Measurements from ENCODE around the gene MRAS. TPM values are rescaled to one million over a fixed set of nuclear protein-coding genes. Genes with fewer than 3 reads are reported as not detected.

Gene MRAS
- total RNA-seq, 6 experiments from 2014 or later = 2.5 to 7.9 (median 6.9) TPM

GRCh38 chr3:138308783-138309182 is 39.6 kb upstream of the MRAS start:
- no peaks in the 10 kb centered on the region for H3K36me3 ChIP-seq
- intact Hi-C loops (cut with DNase I) = no loop called here
- peaks cover 0 to 10% (median 0%) of the 10 kb centered on the region in 4 donors for H3K9me3 ChIP-seq
- DNase-seq = no peak
- H3K27ac ChIP-seq = no peak overlapping the region
- no peaks in the 10 kb centered on the region for H3K27me3 ChIP-seq
- TF ChIP-seq, protein P1, sequence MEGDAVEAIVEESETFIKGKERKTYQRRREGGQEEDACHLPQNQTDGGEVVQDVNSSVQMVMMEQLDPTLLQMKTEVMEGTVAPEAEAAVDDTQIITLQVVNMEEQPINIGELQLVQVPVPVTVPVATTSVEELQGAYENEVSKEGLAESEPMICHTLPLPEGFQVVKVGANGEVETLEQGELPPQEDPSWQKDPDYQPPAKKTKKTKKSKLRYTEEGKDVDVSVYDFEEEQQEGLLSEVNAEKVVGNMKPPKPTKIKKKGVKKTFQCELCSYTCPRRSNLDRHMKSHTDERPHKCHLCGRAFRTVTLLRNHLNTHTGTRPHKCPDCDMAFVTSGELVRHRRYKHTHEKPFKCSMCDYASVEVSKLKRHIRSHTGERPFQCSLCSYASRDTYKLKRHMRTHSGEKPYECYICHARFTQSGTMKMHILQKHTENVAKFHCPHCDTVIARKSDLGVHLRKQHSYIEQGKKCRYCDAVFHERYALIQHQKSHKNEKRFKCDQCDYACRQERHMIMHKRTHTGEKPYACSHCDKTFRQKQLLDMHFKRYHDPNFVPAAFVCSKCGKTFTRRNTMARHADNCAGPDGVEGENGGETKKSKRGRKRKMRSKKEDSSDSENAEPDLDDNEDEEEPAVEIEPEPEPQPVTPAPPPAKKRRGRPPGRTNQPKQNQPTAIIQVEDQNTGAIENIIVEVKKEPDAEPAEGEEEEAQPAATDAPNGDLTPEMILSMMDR (IDR thresholded peaks at IDR 0.05) = no peak
- no peak for TF ChIP-seq POLR2A (IDR thresholded peaks at IDR 0.05)
- H3K4me1 ChIP-seq = no peaks in the 10 kb centered on the region
- ATAC-seq = no peak
- H3K4me3 ChIP-seq = no peak overlapping the region

GRCh38 chr3:138310494-138310893 is 37.9 kb upstream of the MRAS start:
- no peaks in the 10 kb centered on the region for H3K4me1 ChIP-seq
- no peaks in the 10 kb centered on the region for H3K36me3 ChIP-seq
- H3K27me3 ChIP-seq = no peaks in the 10 kb centered on the region
- no peak for TF ChIP-seq POLR2A (IDR thresholded peaks at IDR 0.05)
- TF ChIP-seq, protein P1 (IDR thresholded peaks at IDR 0.05) = no peak
- H3K27ac ChIP-seq = no peak overlapping the region
- DNase-seq (no peak), ATAC-seq (no peak)
- no peak overlapping the region for H3K4me3 ChIP-seq
- WGBS (ENCODE audit: insufficient coverage, low coverage, low lambda C conversion rate, missing lambda C conversion rate) = 41% methylated on average over 3 of the region's 4 CpGs
- intact Hi-C loops (cut with DNase I) = no loop called here
- H3K9me3 ChIP-seq = peaks cover 0 to 10% (median 0%) of the 10 kb centered on the region in 4 donors

- TF ChIP-seq POLR2A (IDR thresholded peaks at IDR 0.05) = no peak
- TF ChIP-seq, protein P1 (IDR thresholded peaks at IDR 0.05) = no peak
- 71% methylated on average over 1 of the region's 1 CpG for WGBS (ENCODE audit: insufficient coverage, low coverage, low lambda C conversion rate, missing lambda C conversion rate)
- H3K4me1 ChIP-seq = no peaks in the 10 kb centered on the region
- no peaks in the 10 kb centered on the region for H3K36me3 ChIP-seq
- H3K9me3 ChIP-seq = no peaks in the 10 kb centered on the region
- ATAC-seq (no peak), DNase-seq (no peak)
- intact Hi-C loops (cut with DNase I) = no loop called here
- H3K4me3 ChIP-seq = no peak overlapping the region
- no peaks in the 10 kb centered on the region for H3K27me3 ChIP-seq
- no peak overlapping the region for H3K27ac ChIP-seq
These were observed 33.6 kb upstream of the MRAS start for GRCh38 chr3:138314751-138315150.

DNA sequence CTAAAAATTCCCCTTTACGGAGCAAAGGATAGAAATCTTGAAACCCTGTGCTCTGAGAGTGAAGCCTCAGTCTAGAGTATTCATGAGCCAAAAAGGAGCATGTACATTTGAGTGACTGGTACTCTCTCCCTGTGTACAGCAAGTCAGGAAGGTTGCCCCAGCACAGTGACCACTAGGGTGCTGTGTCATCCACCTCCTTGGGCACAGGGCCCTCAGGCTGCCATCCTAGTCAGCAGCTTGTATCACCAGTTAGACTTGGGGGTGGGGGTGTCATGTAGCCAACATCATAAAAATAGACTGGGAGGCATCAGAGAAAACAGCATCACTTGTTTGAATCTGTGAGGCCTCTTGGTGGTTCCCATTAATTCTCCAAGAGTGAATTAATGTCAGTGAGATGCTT is 30.7 kb upstream of the MRAS start:
- no peak overlapping the region for H3K4me3 ChIP-seq
- TF ChIP-seq POLR2A (IDR thresholded peaks at IDR 0.05) = no peak
- TF ChIP-seq, protein P1 (IDR thresholded peaks at IDR 0.05) = no peak
- no peaks in the 10 kb centered on the region for H3K4me1 ChIP-seq
- DNase-seq = no peak
- H3K36me3 ChIP-seq = no peaks in the 10 kb centered on the region
- ATAC-seq = no peak
- 92% methylated on average over 1 of the region's 1 CpG for WGBS (ENCODE audit: insufficient coverage, low coverage, low lambda C conversion rate, missing lambda C conversion rate)
- intact Hi-C loops (cut with DNase I) = no loop called here
- H3K27me3 ChIP-seq = no peaks in the 10 kb centered on the region
- H3K27ac ChIP-seq = no peak overlapping the region
- H3K9me3 ChIP-seq = no peaks in the 10 kb centered on the region

- Histone ChIP-seq H3K4me1 (peaks cover 0 to 3% (median 0%) of the 10 kb centered on the region in 4 donors), H3K27me3 (no peaks in the 10 kb centered on the region), H3K9me3 (no peaks in the 10 kb centered on the region), H3K4me3 (no peak overlapping the region), H3K36me3 (no peaks in the 10 kb centered on the region), H3K27ac (no peak overlapping the region)
- 68% methylated on average over 3 of the region's 4 CpGs for WGBS (ENCODE audit: insufficient coverage, low coverage, low lambda C conversion rate, missing lambda C conversion rate)
- DNase-seq = no peak
- ATAC-seq = no peak
- TF ChIP-seq POLR2A (IDR thresholded peaks at IDR 0.05) = no peak
- TF ChIP-seq, protein P1 (IDR thresholded peaks at IDR 0.05) = no peak
- intact Hi-C loops (cut with DNase I) = no loop called here
These were observed 24.4 kb upstream of the MRAS start for GRCh38 chr3:138323971-138324370.
